MV-4-11 (cell line): Measurements from ENCODE around the gene POU5F1.
"Not testable (repeated sequence)": the region's sequence is repeated elsewhere in the genome, so short reads cannot be mapped to it uniquely, and the experiment has no call there.

Experiments used
- DNase-seq: peaks from one replicate; lab custom pipeline; 2025; lab: John Stamatoyannopoulos, UW

POU5F1 gene

DNA sequence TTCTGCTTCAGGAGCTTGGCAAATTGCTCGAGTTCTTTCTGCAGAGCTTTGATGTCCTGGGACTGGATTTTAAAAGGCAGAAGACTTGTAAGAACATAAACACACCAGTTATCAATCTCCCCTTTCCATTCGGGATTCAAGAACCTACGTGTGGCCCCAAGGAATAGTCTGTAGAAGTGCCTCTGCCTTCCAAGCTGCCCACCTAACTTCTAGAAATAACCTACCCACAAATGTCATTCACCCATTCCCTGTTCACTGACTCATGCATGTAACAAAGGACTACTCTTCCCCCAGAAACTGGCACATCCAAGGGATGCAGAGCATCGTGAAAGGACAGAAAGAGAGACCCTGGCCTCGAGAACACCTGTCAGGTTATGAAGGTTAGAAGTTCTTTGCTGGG is 4.5 kb downstream of the POU5F1 start:
- no peak for DNase-seq

DNA sequence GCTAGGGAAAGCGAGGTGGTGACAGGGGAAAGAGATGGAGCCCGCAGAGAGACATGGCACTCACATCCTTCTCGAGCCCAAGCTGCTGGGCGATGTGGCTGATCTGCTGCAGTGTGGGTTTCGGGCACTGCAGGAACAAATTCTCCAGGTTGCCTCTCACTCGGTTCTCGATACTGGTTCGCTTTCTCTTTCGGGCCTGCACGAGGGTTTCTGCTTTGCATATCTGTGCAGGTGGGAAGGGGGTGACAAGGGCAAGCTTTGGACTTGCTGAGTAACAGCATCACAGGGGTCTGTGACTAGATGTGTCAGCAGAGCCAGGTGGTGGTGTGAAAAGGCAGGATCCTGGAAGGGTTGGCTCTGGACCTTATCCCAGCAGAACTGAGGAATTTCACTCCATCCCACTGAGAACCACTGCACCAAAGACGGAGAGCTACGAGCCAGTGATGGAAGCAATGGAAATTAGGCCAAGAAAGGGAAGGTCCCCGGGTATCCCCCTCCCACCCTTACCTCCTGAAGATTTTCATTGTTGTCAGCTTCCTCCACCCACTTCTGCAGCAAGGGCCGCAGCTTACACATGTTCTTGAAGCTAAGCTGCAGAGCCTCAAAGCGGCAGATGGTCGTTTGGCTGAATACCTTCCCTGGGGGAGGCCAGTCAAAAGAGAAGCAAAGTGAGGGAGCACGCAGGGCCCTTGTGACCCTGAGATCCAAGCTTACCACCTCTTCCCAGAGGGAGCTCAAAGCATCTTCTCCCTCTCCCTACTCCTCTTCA is 5.2 kb downstream of the POU5F1 start:
- not testable (repeated sequence) for DNase-seq

DNA sequence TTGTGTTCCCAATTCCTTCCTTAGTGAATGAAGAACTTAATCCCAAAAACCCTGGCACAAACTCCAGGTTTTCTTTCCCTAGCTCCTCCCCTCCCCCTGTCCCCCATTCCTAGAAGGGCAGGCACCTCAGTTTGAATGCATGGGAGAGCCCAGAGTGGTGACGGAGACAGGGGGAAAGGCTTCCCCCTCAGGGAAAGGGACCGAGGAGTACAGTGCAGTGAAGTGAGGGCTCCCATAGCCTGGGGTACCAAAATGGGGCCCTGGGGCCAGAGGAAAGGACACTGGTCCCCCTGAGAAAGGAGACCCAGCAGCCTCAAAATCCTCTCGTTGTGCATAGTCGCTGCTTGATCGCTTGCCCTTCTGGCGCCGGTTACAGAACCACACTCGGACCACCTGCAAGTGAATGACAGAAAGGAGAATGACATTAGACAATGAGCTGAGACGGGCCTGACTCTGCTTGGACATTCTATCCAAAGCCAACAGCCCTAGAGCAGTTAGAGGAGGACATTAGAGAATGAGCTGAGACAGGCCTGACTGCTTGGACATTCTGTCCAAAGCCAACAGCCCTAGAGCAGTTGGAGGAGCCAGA is 5.9 kb downstream of the POU5F1 start:
- not testable (repeated sequence) for DNase-seq

DNA sequence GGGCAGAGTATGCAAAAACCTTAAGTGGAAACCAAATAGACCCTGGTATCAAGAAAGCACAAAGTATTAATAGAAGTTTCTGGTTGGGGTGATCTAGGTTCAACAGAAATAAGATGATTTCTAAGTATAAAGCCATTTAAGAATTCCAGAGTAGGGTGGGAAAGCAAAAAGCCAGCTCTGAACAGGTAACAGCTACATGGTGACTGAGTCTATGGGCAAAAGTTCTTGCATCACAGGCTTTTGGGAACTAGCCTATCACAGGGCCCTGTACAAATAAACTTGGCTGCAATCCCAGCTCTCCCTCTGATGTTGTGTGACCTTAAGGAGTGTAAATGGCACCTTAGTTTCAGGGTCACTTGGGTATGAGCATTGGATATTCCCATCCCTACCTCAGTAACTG is 6.6 kb downstream of the POU5F1 start:
- DNase-seq = no peak

DNA sequence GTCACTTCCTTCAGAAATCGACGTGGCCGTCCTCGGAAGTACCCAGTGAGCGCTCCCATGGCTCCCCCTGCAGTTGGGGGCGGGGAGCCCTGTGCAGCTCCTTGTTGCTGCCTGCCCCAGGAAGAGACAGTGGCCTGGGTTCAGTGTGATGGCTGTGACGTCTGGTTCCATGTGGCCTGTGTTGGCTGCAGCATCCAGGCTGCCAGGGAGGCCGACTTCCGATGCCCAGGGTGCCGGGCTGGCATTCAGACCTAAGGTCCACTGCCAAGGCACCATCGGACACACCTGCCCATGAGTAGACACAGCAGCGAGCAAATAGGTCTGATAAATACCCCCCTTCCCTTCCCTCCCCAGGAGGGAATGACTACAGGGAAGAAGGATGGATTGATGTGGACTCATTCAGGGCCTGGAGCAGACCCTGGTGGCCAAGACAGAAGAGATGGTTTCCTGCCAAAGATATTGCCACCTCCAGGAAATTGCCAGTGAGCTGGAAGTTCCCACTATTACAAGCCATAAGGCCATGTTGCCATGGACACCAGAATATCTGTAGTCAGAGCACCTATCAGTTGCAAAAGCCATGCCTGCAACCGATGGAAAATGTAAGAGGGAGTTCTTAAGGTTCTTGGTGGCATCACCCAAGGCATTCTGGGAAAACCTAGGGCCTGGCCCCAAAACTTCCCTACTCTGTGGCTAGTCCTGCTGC is 7.9 kb downstream of the POU5F1 start:
- DNase-seq = no peak

DNA sequence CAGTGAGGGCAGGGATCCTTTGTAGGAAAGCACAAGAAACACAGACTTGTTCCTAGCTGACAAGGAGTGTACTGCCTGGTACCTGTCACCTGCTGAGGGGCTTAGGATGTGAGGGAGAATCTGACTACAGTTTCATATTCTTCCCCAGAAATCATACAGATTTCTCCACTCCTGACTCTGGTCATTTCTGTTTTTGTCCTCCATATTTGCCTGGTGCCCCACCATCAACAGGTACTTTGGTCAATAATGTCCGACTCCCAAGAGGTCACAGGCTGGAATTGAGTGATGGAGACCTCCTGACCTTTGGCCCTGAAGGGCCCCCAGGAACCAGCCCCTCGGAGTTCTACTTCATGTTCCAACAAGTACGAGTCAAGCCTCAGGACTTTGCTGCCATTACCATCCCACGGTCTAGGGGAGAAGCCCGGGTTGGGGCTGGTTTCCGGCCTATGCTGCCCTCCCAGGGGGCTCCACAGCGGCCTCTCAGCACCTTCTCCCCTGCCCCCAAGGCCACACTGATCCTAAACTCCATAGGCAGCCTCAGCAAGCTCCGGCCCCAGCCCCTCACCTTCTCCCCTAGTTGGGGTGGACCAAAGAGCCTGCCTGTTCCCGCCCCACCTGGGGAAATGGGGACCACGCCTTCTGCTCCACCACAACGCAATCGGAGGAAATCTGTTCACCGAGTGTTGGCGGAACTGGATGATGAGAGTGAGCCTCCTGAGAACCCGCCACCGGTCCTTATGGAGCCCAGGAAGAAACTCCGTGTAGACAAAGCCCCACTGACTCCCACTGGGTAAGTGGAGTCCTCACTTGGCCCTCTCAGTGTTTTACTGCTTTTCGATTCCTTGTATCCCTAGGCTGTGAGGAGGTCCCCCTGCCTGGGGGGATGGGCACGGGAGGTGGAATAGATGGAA is 9.0 kb downstream of the POU5F1 start:
- no peak for DNase-seq

DNA sequence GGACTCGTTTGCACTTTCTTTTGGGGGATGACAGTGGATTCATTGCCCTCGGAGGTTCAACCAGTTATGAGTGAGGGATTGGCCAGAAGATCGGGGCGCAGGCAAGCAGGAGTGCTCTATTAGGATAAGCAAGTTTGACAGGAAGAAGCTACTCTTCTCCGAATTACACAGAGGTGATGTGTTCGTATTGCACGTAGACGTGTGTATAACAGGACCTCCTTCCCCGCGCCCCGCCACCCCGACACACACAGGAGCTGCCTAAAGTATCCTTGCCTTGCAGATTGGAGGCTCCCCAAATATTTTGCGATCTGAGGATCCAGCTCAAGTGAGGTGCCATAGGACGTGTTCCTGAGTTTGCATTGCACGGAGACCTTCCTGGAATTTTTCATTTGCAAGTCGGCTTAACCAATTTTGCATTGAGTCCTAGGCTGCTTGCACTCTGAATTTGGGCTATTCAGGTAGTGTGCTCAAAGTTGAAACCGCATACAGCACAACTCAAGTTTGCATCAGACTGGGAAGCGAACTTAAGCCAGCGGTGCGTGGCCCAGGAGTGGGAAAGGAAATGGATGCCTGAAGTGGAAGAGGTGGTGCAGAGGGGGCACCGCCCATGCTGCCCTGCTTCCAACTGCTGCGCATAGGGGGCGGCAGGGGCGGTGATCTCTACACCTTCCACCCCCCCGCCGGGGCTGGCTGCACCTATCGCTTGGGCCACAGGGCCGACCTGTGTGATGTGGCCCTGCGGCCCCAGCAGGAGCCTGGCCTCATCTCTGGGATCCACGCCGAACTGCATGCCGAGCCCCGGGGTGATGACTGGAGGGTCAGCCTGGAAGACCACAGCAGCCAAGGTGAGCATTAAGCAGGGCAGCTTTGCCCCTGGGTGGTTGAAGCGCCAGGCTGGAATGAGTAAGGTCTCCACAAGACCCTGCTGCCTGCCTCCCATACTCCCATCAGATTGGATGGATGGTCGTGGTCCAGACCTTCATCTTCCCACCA is 11.3 kb downstream of the POU5F1 start:
- no peak for DNase-seq

DNA sequence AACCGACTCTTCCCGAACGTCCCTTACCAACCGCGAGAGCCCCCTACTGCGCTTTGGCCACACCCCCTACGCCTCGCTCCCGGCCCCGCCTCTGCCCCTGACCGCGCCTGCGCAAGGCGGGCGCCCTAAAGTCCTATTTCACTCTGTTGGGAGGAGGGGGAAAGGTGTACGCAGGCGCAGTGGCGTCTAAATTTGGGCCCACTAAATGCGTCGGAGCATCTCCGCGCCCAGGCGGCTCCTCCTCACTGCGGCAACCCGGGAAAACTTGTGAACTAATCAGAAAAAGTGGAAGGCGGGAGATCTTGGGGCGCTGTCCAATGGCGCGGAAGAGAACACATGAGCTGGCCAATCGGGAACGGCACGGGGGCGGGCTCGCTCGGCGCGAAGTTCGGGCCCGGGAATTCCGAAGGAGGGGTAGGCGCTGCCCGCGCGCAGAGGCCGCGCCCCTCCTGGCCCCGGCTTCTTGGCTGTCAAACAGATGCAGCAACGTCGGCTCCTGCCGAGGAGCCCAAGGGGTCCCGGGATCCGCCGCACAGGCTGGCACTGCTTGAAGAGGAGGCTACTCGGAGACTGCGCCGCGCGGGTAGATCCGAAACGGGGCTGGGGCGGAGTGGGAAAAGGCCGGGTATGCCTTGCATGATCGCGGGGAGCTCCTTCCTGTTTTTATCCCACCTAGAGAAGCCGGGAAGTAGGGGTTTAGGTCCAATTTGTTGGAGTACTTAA is 12.2 kb downstream of the POU5F1 start, which contains the start of gene TCF19:
TSS of gene TCF19 (plus strand) at position 450 of the 723 bp plus-strand sequence. CDS start 881 bp downstream, outside the sequence.
- peak; percentile 98 for DNase-seq

DNA sequence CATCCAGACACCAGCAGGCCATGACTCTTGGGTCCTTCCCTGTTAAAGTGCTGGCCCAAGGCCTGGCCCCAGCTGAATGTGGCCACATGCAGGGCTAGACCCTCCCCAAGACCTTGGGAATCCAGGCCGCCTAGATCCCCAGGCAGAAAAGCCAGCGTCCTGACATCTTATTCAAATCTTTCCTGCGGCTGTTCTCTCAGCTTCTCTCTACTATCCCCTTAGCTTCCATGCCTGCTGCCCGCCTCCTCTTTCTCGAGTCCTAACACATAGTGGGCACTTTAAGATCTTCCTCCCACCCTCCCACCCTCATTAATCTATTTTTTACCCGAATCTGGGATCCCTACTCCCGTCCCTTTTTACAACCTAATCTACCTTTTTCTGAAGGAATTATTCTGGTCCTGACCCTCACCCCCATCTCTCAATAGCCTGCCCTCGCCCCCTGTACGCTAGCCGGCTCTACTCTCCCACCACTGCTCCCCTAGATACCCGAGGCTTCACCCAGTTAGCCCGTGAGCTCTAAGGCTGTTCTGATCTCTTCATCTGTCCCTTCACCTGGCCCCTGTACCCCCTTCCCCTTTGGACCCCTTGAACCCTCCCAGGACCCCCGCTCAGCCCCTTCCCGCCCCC is 12.9 kb downstream of the POU5F1 start, which contains the start of gene CCHCR1:
TSS of gene CCHCR1 (minus strand) at position 290 of the 627 bp plus-strand sequence. CDS start at position 88, 202 bp downstream.
- no peak for DNase-seq

DNA sequence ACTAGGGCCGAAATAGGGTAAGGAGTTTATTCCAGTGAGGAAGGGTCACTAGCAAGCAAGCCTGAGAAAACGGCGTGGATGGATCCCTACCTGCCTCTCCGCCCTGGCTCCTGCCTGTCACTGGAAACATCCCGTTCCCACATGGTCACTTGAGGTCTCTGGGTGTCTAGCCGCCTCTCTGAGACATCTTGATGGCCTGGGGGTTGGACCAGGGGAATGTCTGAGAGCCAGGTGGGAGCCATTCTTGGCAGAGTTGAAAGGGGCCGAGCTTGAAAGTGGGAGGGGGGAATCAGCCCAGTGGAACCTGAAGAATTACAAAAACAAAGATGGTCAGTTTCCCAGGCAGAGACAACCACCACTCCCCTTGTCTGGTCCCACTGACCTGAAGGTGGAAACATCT is 13.8 kb downstream of the POU5F1 start:
- DNase-seq = no peak

DNA sequence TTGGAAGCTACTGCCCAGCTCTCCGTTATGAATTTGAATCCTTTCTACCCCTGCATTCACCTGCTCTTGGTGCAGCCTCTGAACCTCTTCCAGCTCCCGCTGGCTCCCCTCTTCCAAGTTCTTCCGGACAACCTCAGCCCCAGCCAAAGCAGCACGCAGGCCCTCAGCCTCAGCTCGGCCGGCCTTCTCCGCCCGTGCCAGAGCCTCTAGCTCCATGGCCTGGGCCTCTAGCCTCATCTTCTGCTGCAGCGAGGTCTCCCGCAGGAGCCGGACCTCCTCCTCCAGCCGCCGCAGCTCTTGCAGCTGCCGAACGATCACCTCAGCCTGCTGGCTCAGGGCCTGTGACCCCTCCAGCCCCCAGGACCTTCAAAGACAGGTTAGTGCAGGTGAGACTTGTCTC is 16.0 kb downstream of the POU5F1 start:
- DNase-seq = no peak

DNA sequence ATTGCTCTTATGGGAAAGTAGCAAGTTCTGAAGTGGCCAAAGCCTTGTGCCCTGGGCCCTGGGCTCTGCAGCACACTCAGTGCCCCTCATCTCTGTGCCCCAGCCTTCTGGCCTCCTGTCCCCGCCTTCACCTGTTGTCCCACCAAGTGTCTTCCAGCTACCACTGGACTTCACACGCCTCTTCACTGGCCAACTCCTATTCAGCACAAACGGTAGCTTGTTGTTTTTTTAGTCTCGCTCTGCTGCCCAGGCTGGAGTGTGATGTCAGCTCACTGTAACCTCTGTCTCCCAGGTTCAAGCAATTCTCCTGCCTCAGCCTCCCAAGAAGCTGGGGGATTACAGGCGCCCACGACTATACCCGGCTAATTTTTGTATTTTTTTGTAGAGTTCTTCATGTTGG is 17.7 kb downstream of the POU5F1 start:
- no peak for DNase-seq

DNA sequence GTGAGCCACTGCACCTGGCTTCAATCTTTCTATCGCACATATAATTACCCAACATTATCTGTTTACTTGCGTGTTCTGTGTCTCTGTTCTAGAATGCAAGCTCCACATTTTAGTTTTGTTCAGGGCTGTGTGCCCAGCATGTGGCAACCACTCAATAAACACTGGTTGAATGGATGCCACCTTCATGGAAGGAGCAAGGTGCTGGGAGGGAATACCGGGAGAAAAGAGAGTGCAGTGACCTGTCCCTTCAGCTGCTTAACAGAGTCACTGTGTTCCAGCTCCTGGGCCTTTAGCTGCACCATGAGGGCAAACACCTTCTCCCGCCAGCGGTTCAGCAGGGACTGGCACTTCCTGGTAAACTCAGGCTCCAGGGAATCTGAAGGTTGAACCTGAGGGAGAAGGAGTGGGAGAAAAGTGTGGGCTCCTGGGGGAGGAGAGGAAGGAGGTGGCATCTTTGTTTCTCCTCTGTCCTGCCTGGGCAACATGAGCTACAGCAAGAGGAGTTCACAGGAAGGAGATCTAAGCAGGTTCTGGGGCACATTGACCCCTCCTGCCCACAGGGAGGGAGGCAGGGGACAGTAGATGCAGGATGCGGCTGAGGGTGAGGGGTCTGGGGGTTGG is 20.5 kb downstream of the POU5F1 start:
- DNase-seq = no peak

DNA sequence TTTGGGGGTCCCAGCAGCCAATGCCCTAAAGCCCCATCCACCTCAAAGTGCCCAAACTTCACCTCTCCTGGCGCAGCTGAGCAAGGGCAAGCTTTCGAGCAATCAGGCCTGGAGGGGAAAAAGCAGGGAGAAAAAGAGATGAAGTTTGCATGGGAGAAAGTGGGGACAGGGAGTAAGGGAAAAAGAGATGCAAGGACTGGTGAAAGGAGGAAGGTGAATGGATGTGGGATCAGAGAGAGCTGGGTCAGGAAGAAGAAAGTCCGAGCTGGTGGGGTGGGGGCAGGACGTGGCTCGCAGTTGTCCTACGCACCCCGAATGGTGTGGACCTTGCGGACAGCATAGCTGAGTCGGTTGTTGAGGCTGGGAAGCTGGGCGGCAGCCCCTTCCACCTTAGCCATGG is 25.1 kb downstream of the POU5F1 start:
- DNase-seq = no peak

DNA sequence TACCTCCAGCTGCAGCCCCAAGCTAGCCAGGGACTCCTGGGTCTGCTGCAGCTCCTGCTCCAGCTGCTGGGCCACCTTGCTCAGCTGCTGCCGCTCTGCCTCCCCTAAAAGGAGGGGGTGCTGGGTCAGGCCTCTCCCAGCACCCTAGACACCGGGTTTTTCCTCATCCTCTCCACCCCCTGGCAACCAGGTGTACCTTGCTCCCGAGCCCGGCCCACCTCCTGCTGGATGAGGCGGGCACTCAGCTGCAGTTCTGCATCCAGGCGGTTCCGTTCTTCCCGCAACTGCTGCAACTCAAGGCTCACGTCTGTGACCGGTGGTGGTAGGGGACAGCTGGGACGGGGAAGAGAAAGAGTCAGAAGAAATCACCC is 25.5 kb downstream of the POU5F1 start:
- DNase-seq = no peak

DNA sequence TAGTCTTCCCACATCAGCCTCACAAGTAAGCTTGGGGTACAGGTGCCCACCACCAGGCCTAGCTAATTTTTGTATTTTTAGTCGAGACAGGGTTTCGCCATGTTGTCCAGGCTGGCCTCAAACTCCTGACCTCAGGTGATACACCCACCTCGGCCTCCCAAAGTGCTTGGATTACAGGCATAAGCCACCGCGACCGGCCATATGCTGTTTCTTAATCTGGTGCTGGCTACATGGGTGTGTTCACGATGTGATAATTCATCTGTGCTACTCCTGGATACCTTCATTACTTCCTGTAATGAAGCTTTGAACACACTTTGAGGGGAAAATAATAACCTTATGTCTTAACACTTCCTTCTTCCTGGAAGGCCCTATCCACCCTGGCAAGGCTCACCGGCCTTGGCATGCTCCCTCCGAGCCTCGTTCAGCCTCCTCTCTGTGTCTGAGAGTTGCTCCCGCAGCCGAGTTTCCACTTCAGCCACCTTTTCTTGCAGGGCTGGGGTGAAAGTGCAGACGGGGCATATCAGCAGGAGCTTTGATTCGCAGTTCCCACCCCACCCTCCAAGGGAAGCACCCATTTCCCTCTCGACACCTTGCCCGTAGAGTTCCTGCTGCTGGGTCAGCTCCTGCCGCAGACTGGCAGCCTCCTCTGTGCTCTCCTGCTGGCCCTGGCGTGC is 26.0 kb downstream of the POU5F1 start:
- no peak for DNase-seq

DNA sequence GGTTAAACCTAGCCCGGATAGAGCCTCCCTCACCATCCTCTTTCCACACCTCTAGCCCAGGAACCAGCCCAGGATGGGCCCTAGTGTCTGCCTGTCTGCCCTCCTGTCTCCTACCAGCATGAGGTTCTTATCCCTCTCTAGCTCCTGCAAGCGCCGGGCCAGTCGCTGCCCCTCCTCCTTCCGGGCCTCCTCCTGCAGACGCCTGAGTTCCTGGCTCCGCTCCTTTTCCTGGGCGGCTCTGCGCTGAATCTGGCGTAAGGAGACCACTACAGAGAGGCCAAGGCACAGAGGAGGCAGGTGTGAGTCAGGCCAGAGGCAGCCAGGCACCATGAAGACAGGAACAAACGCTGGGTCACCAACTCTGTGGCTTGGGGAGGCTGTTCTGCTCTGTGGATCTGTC is 27.3 kb downstream of the POU5F1 start:
- no peak for DNase-seq

DNA sequence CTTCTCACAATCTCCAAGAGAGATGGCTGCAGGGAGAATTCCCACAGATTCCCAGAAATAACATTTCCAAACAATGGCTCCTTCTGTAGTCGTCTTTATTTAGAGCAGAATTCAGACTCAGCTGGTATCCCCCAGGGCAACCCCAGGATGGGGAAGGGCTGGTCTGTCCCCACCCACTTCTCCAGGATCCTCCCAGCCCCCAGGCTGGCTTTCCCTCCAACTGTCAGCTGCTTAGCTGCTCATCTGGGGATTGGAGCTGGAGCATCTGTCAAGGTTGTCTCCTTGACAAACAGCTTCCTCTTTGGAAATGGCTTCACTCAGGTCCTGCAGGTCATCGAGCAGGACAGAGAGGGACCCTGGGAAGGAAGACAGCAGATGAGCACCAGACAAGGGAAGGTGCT is 28.1 kb downstream of the POU5F1 start:
- no peak for DNase-seq

DNA sequence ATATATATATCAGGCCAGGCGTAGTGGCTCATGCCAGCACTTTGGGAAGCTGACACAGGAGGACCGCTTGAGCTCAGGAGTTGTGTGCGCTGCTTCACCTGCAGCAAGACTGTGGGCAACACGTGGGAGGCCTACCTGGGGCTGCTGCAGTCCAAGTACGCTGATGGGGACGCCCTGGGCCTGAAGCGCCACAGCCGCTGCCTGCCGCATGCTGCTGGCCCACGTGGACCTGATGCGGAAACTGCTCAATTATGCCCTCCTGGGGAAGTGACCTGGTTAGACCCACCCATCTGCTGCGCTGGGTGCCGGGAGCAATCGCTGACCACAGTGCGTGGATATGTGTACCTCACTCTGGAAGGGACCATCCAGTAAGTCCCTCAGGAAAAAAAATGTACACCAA is 29.8 kb downstream of the POU5F1 start:
- no peak for DNase-seq
